Prostate gland (tissue), 2 donors: ENCODE measurements around the gene NAALADL1. TPM values are rescaled to one million over a fixed set of nuclear protein-coding genes. Genes with fewer than 3 reads are reported as not detected.

Experiments used
- DNase-seq: peaks from one replicate; pipeline ENCODE4 v3.0.0-alpha.2; 2019; ENCODE audit warnings: low spot score
- H3K27ac ChIP-seq, 2 donors: fragments of 200-600 bp; sonication (generic); 2 replicates each; pipeline ENCODE4 v1.5.1; 2017 to 2019
- H3K27me3 ChIP-seq: fragments of 200-600 bp; sonication (generic); replicated peaks from 2 replicates; pipeline ENCODE4 v1.5.1; 2019; ENCODE audit not compliant: insufficient read depth
- H3K36me3 ChIP-seq, 2 donors: fragments of 200-600 bp; sonication (generic); 1 replicate in 1 of 2; 2 replicates in 1 of 2; pipeline versions ENCODE4 v1.5.1 to v1.8.1; 2017 to 2019
- H3K4me1 ChIP-seq: fragments of 200-600 bp; sonication (generic); replicated peaks from 2 replicates; pipeline ENCODE4 v1.5.1; 2019
- H3K4me3 ChIP-seq, 2 donors: fragments of 200-600 bp; sonication (generic); 2 replicates each; pipeline ENCODE4 v1.5.1; 2017 to 2019
- H3K9me3 ChIP-seq: fragments of 200-600 bp; sonication (generic); 2 replicates; pipeline ENCODE4 v1.5.1; 2017
- CTCF ChIP-seq, 4 experiments: fragments of 200-600 bp in 2 of 4; fragments of 450-650 bp in 2 of 4; sonication (generic) in 2 of 4; IDR thresholded peaks; 1 replicate in 3 of 4; 2 replicates in 1 of 4; pipeline ENCODE4 v1.5.1; 2016 to 2019; ENCODE audit warnings: antibody characterized with exemption in 4 of 4, mild to moderate bottlenecking in 2 of 4, moderate library complexity in 2 of 4
- POLR2A ChIP-seq: fragments of 450-650 bp; IDR thresholded peaks from one replicate; pipeline ENCODE4 v1.6.1; 2016; ENCODE audit warnings: antibody characterized with exemption, mild to moderate bottlenecking
- POLR2AphosphoS5 ChIP-seq: sonication (generic); formaldehyde crosslinking; IDR thresholded peaks from one replicate; pipeline ENCODE4 v1.6.1; 2017; ENCODE audit warnings: antibody characterized with exemption
- WGBS: methylation state at CpG from one replicate; pipeline ENCODE4 v1.1.5; 2018; 5-methylcytosine and 5-hydroxymethylcytosine counted together
- intact Hi-C: fragments of 100-400 bp; cut with DNase I; formaldehyde crosslinking; loops from one replicate; pipeline ENCODE4 v1.14.2; 2022
- total RNA-seq, 2 donors: library from RNA; depleted of rRNA; stranded (reverse); fragments of >200 nt; gene quantifications; one replicate each; pipeline ENCODE4 v1.1.0, GENCODE V29; 2016

The NAALADL1 gene
- total RNA-seq, 2 donors from 2014 or later: 8.5 to 15.6 TPM

DNA sequence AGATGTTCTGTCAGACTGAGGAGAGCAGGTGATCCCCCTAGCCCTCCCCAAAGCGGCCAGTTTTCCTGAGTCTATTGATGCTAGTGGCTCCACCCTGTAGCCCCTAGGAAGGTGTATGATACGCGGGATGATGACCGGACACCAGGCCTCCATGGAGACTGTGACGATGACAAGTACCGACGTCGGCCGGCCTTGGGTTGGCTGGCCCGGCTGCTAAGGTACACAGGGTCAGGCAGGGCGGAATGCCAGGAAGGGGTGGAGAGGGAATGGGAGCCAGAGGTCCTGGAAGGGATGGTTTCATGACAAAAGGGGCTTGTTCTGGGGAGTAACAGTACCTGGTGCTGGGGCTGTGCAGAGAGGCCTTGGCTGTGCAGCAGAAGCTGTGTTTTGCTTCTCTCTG is 28.9 kb upstream of the NAALADL1 start:
- Histone ChIP-seq H3K4me3 (no peak overlapping the region), H3K27me3 (no peaks in the 10 kb centered on the region), H3K9me3 (no peaks in the 10 kb centered on the region), H3K27ac (no peak overlapping the region), H3K36me3 (peaks cover 0 to 5% of the 10 kb centered on the region in 2 donors), H3K4me1 (peaks cover 5% of the 10 kb centered on the region)
- WGBS: 91% methylated on average over 11 of the region's 11 CpGs
- no peak for DNase-seq
- no peak for TF ChIP-seq POLR2A
- no peak for TF ChIP-seq POLR2AphosphoS5
- TF ChIP-seq CTCF (IDR thresholded peaks at IDR 0.05): no peak
- intact Hi-C loops: no loop called here

DNA sequence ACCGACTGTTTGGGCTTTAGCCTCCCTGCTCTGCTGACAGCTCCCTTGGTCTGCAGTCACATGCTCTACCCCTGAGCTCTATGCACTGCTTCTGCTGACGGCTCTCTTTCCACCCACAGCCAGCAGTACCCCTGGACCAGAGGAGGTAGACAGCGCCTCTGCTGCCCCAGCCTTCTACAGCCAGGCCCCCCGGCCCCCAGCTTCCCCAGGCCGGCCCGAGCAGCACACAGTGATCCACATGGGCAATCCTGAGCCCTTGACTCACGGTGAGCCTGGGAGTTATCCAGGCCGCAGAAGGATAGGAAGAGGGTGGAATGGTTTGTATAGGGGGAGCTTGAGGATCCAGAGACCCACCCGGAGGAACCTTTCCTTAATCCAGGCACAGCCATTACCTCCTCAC is 28.5 kb upstream of the NAALADL1 start:
- WGBS: 92% methylated on average over 9 of the region's 9 CpGs
- Histone ChIP-seq H3K27me3 (no peaks in the 10 kb centered on the region), H3K4me1 (peaks cover 5% of the 10 kb centered on the region), H3K36me3 (peaks cover 0 to 5% of the 10 kb centered on the region in 2 donors), H3K27ac (no peak overlapping the region), H3K4me3 (no peak overlapping the region), H3K9me3 (no peaks in the 10 kb centered on the region)
- intact Hi-C loops: no loop called here
- no peak for DNase-seq
- TF ChIP-seq POLR2A (no peak), CTCF (IDR thresholded peaks at IDR 0.05) (no peak), POLR2AphosphoS5 (no peak)

DNA sequence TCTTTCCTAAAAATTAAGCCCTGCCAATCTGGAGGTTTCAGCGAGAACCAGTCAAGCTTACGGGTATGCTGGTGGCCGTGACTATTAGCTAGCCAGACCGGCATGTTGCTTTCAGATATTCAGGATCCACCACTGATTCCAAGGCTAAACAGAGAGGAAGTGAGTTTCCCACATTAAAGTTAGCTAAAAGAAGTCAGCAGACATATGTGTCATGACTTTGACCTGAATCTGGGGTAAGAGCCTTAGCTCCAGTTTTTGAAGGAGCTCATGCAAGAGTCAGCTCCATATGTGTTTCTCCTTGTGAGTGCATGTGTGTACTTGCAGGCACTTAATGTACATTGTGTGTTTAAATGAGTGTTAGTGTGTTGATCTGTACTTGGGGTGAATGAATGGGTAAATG is 27.1 kb upstream of the NAALADL1 start:
- TF ChIP-seq POLR2AphosphoS5 (no peak), CTCF (IDR thresholded peaks at IDR 0.05) (no peak), POLR2A (no peak)
- WGBS: 92% methylated on average over 4 of the region's 4 CpGs
- Histone ChIP-seq H3K27me3 (no peaks in the 10 kb centered on the region), H3K4me1 (peaks cover 5% of the 10 kb centered on the region), H3K27ac (no peak overlapping the region), H3K9me3 (no peaks in the 10 kb centered on the region), H3K36me3 (peaks cover 0 to 5% of the 10 kb centered on the region in 2 donors), H3K4me3 (no peak overlapping the region)
- intact Hi-C loops: no loop called here
- DNase-seq: no peak

DNA sequence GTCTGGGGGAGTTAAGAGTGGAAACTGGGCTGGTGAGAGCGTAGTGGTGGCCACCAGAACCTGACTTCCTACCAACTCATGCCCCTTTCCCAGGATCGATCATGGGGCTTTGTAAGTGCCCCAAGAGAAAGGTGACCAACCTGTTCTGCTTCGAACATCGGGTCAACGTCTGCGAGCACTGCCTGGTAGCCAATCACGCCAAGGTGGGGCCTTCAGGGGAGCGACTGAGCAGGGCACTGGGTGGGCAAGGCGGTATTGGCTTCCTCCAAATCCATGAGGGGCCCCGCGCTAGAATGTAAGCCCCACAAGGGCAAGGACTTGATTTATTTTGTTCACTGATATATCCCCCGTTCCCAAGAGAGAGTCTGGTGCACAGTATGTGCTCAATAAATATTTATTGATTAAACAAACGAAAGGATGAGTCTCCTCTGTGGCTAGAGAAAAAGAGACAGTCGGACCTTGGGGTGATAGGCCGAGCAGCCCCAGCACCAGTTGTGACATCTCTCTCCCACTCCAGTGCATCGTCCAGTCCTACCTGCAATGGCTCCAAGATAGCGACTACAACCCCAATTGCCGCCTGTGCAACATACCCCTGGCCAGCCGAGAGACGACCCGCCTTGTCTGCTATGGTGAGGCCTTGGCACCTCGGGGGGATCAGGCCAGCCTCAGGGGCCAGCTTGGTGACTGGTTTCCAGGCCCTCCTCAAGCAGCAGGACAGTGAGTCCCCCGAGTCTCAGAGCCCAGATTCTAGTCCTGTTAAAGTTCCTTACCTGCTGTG is 26.4 kb upstream of the NAALADL1 start:
- no peak for TF ChIP-seq POLR2AphosphoS5
- no peak for TF ChIP-seq POLR2A
- TF ChIP-seq CTCF (IDR thresholded peaks at IDR 0.05): no peak
- DNase-seq: no peak
- Histone ChIP-seq H3K4me1 (peaks cover 5% of the 10 kb centered on the region), H3K4me3 (peak overlapping the region; percentile 77 to 78), H3K36me3 (peaks cover 0 to 5% of the 10 kb centered on the region in 2 donors), H3K27ac (peak overlapping the region; percentile 91 to 94), H3K9me3 (no peaks in the 10 kb centered on the region), H3K27me3 (no peaks in the 10 kb centered on the region)
- intact Hi-C loops: loop anchor here (5.0 kb wide), 2 partner anchors 33 to 42 kb away; partner anchors contain the start of genes SAC3D1 and ZNHIT2
- WGBS: 35% methylated on average over 23 of the region's 23 CpGs
